HEK293 (cell line): ENCODE data around the gene MARK2.
A peak's percentile ranks its signal among the peaks of the same experiment; 100 is the strongest.

ENCODE experiments used
- HIC1 ChIP-seq: fragments of 450-650 bp; formaldehyde crosslinking; IDR thresholded peaks from 2 replicates; pipeline ENCODE4 v1.5.1; 2016; ENCODE audit warnings: missing biosample characterization, missing genetic modification characterization
- KLF7 ChIP-seq: fragments of 450-650 bp; formaldehyde crosslinking; IDR thresholded peaks from 2 replicates; pipeline ENCODE4 v1.5.1; 2016; ENCODE audit warnings: missing biosample characterization, missing genetic modification characterization, borderline replicate concordance
- MYNN ChIP-seq: fragments of 450-650 bp; formaldehyde crosslinking; IDR thresholded peaks from 2 replicates; pipeline ENCODE4 v1.5.1; 2016; ENCODE audit warnings: missing biosample characterization, missing genetic modification characterization, borderline replicate concordance
- OVOL3 ChIP-seq: fragments of 450-650 bp; formaldehyde crosslinking; IDR thresholded peaks from 2 replicates; pipeline ENCODE4 v1.5.1; 2016; ENCODE audit warnings: missing biosample characterization, missing genetic modification characterization
- PBX3 ChIP-seq: sonication (generic); formaldehyde crosslinking; IDR thresholded peaks from 2 replicates; pipeline ENCODE4 v1.8.1; 2022; ENCODE audit warnings: mild to moderate bottlenecking, moderate library complexity, missing genetic modification reagents
- PRDM1 ChIP-seq: fragments of 450-650 bp; formaldehyde crosslinking; IDR thresholded peaks from 2 replicates; pipeline ENCODE4; 2016; ENCODE audit warnings: missing biosample characterization, missing genetic modification characterization
- TSHZ1 ChIP-seq: fragments of 450-650 bp; formaldehyde crosslinking; IDR thresholded peaks from 2 replicates; pipeline ENCODE4 v1.5.1; 2016; ENCODE audit warnings: missing biosample characterization, missing genetic modification characterization, borderline replicate concordance
- WT1 ChIP-seq: fragments of 450-650 bp; formaldehyde crosslinking; IDR thresholded peaks from 2 replicates; pipeline ENCODE4 v1.5.1; 2016; ENCODE audit warnings: missing biosample characterization, missing genetic modification characterization
- ZBTB48 ChIP-seq: fragments of 450-650 bp; formaldehyde crosslinking; IDR thresholded peaks from 2 replicates; pipeline ENCODE4 v1.5.1; 2016; ENCODE audit warnings: missing biosample characterization, missing genetic modification characterization
- ZBTB6 ChIP-seq: fragments of 450-650 bp; formaldehyde crosslinking; IDR thresholded peaks from 2 replicates; pipeline ENCODE4 v1.5.1; 2017; ENCODE audit warnings: missing biosample characterization, missing genetic modification characterization
- ZFP37 ChIP-seq: fragments of 450-650 bp; formaldehyde crosslinking; IDR thresholded peaks from 2 replicates; pipeline ENCODE4 v1.5.1; 2016; ENCODE audit warnings: missing biosample characterization, missing genetic modification characterization
- ZNF138 ChIP-seq: fragments of 450-650 bp; formaldehyde crosslinking; IDR thresholded peaks from 2 replicates; pipeline ENCODE4 v1.5.1; 2016; ENCODE audit warnings: missing biosample characterization, missing genetic modification characterization, borderline replicate concordance
- ZNF146 ChIP-seq: fragments of 450-650 bp; formaldehyde crosslinking; IDR thresholded peaks from 2 replicates; pipeline ENCODE4 v1.5.1; 2016; ENCODE audit warnings: missing biosample characterization, missing genetic modification characterization
- ZNF157 ChIP-seq: fragments of 450-650 bp; formaldehyde crosslinking; IDR thresholded peaks from 2 replicates; pipeline ENCODE4 v1.5.1; 2016; ENCODE audit warnings: missing biosample characterization, missing genetic modification characterization
- ZNF175 ChIP-seq: fragments of 450-650 bp; formaldehyde crosslinking; IDR thresholded peaks from 2 replicates; pipeline ENCODE4 v1.5.1; 2016; ENCODE audit warnings: missing biosample characterization, missing genetic modification characterization
- ZNF184 ChIP-seq: fragments of 450-650 bp; IDR thresholded peaks from 2 replicates; pipeline ENCODE4 v1.5.1; 2018; ENCODE audit warnings: missing biosample characterization, mild to moderate bottlenecking, missing genetic modification characterization
- ZNF302 ChIP-seq: fragments of 450-650 bp; formaldehyde crosslinking; IDR thresholded peaks from 2 replicates; pipeline ENCODE4 v1.5.1; 2016; ENCODE audit warnings: missing biosample characterization, missing genetic modification characterization, low read depth
- ZNF335 ChIP-seq: fragments of 450-650 bp; formaldehyde crosslinking; conservative IDR thresholded peaks from 2 replicates; pipeline ENCODE4 v1.5.1; 2016; ENCODE audit warnings: missing biosample characterization, missing genetic modification characterization
- ZNF341 ChIP-seq: fragments of 450-650 bp; formaldehyde crosslinking; IDR thresholded peaks from 2 replicates; pipeline ENCODE4; 2016; ENCODE audit warnings: low read depth, missing biosample characterization, missing genetic modification characterization
- ZNF48 ChIP-seq: fragments of 450-650 bp; formaldehyde crosslinking; IDR thresholded peaks from 2 replicates; pipeline ENCODE4 v1.5.1; 2016; ENCODE audit warnings: missing biosample characterization, missing genetic modification characterization
- ZNF548 ChIP-seq: fragments of 450-650 bp; formaldehyde crosslinking; IDR thresholded peaks from 2 replicates; pipeline ENCODE4 v1.5.1; 2016; ENCODE audit warnings: missing biosample characterization, missing genetic modification characterization
- ZNF624 ChIP-seq: fragments of 450-650 bp; formaldehyde crosslinking; IDR thresholded peaks from 2 replicates; pipeline ENCODE4 v1.5.1; 2017; ENCODE audit warnings: missing biosample characterization, missing genetic modification characterization
- ZNF660 ChIP-seq: fragments of 450-650 bp; IDR thresholded peaks from 2 replicates; pipeline ENCODE4 v1.5.1; 2018; ENCODE audit warnings: missing biosample characterization, mild to moderate bottlenecking, missing genetic modification characterization
- ZNF701 ChIP-seq: fragments of 450-650 bp; formaldehyde crosslinking; IDR thresholded peaks from 2 replicates; pipeline ENCODE4 v1.5.1; 2016; ENCODE audit warnings: missing biosample characterization, missing genetic modification characterization
- ZNF768 ChIP-seq: fragments of 450-650 bp; formaldehyde crosslinking; IDR thresholded peaks from 2 replicates; pipeline ENCODE4 v1.5.1; 2018; ENCODE audit warnings: missing biosample characterization, mild to moderate bottlenecking, missing genetic modification characterization
- ZNF791 ChIP-seq: fragments of 450-650 bp; formaldehyde crosslinking; IDR thresholded peaks from 2 replicates; pipeline ENCODE4 v1.5.1; 2016; ENCODE audit warnings: missing biosample characterization, missing genetic modification characterization
- ZNF830 ChIP-seq: fragments of 450-650 bp; IDR thresholded peaks from 2 replicates; pipeline ENCODE4 v1.5.0; 2018; ENCODE audit warnings: missing biosample characterization, missing genetic modification characterization, low read depth, mild to moderate bottlenecking, moderate library complexity
- ZSCAN4 ChIP-seq: fragments of 450-650 bp; formaldehyde crosslinking; IDR thresholded peaks from 2 replicates; pipeline ENCODE4 v1.5.1; 2017; ENCODE audit warnings: missing biosample characterization, missing genetic modification characterization
- TF ChIP-seq, protein P1 (sequence below): fragments of 450-650 bp; formaldehyde crosslinking; IDR thresholded peaks from 2 replicates; pipeline ENCODE4 v1.5.1; 2016; ENCODE audit warnings: missing biosample characterization, missing genetic modification characterization

MARK2 gene

DNA sequence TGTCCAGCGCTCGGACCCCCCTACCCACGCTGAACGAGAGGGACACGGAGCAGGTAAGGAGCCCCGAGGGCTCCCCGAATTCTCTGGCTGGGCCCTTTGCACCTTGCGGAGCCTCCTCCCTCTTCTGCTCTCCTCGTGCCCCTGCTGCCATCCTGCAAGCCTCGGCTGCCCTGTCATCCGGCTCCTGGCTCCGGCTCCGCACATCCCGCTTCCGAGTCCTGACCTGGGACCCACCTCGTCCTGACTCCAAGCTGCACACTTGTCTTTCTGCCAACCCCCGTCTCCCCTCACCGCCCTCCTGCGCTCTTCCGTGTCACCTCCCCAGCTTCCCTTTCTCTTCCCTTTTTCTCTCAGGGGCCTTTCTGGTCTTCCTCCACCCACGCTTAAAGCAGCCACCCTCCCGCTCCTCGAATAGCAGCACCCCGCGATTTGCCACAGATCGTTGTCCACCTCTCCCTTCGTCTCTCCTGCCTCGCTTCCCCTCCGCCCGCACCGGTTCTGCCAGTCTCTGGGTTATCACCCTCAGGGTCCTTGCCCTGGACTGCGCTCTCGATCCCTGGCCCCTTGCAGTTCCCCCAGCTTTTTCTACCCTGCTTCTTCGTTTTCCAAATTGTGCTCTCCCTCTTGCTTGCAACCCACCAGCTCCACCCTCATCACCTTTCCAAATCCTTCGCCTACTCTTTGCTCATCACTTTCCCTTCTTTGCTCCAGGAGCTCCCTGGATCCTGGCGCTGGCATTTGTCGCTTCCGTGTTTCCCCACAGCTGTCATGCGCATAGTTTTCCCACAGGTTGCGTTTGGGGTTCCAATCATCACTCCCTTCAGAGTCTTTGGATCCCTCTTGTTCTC, 822 bp downstream of the MARK2 start (continued):
- peak; percentile 61 for TF ChIP-seq PRDM1 (tag by site-specific recombination)
- no peak for TF ChIP-seq PBX3
- TF ChIP-seq MYNN = no peak
- TF ChIP-seq, protein P1, sequence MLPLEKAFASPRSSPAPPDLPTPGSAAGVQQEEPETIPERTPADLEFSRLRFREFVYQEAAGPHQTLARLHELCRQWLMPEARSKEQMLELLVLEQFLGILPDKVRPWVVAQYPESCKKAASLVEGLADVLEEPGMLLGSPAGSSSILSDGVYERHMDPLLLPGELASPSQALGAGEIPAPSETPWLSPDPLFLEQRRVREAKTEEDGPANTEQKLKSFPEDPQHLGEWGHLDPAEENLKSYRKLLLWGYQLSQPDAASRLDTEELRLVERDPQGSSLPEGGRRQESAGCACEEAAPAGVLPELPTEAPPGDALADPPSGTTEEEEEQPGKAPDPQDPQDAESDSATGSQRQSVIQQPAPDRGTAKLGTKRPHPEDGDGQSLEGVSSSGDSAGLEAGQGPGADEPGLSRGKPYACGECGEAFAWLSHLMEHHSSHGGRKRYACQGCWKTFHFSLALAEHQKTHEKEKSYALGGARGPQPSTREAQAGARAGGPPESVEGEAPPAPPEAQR (tag by site-specific recombination) = no peak
- TF ChIP-seq ZNF302 (tag by site-specific recombination) = no peak
- no peak for TF ChIP-seq OVOL3 (tag by site-specific recombination)
- TF ChIP-seq ZNF830 (tag by site-specific recombination) = no peak
- no peak for TF ChIP-seq KLF7 (tag by site-specific recombination)
- TF ChIP-seq ZNF548 = no peak
- TF ChIP-seq ZNF768 (tag by site-specific recombination) = no peak
- no peak for TF ChIP-seq ZNF146 (tag by site-specific recombination)
- TF ChIP-seq ZNF341 = peak; percentile 99
- TF ChIP-seq ZNF175 (tag by site-specific recombination) = no peak
- TF ChIP-seq ZNF157 = no peak
- peak; percentile 97 for TF ChIP-seq ZBTB48 (tag by site-specific recombination)
- TF ChIP-seq ZNF138 (tag by site-specific recombination) = no peak
- TF ChIP-seq ZNF335 (tag by site-specific recombination) = peak; percentile 62
- no peak for TF ChIP-seq TSHZ1 (tag by site-specific recombination)
- TF ChIP-seq ZFP37 (tag by site-specific recombination) = no peak
- no peak for TF ChIP-seq ZSCAN4
- TF ChIP-seq ZNF791 (tag by site-specific recombination) = no peak
- TF ChIP-seq HIC1 (tag by site-specific recombination) = 0 out of 2 replicates have a peak, but pooled peaks have one; percentile 14
- no peak for TF ChIP-seq ZNF184 (tag by site-specific recombination)
- TF ChIP-seq ZNF48 (tag by site-specific recombination) = no peak
- TF ChIP-seq ZNF660 (tag by site-specific recombination) = no peak
- TF ChIP-seq ZNF701 (tag by site-specific recombination) = no peak
- TF ChIP-seq ZNF624 (tag by site-specific recombination) = no peak
- TF ChIP-seq WT1 (tag by site-specific recombination) = no peak
- no peak for TF ChIP-seq ZBTB6 (tag by site-specific recombination)
